Mesenchymal stem cell (in vitro differentiated cells and primary cell): ENCODE results near the gene RYR2.

ENCODE experiments used
- DNase-seq: peaks from one replicate; pipeline ENCODE4 v3.0.0-alpha.2; 2013
- H2AFZ ChIP-seq: one replicate; pipeline ENCODE4 v1.6.1; 2013; ENCODE audit warnings: low read depth, mild to moderate bottlenecking, control low read depth, inconsistent platforms, low read length, moderate library complexity
- H2AK5ac ChIP-seq: 2 replicates; pipeline ENCODE4 v1.6.1; 2013; ENCODE audit warnings: low read length, moderate library complexity, mild to moderate bottlenecking, inconsistent platforms; ENCODE audit not compliant: severe bottlenecking
- H2BK120ac ChIP-seq: one replicate; pipeline ENCODE4 v1.6.1; 2013; ENCODE audit warnings: low read depth, mild to moderate bottlenecking, inconsistent platforms, low read length, moderate library complexity
- H2BK12ac ChIP-seq, 2 experiments: one replicate each; pipeline ENCODE4 v1.6.1; 2013; ENCODE audit warnings: inconsistent platforms in 2 of 2, low read length in 2 of 2, mild to moderate bottlenecking in 2 of 2, moderate library complexity in 2 of 2, control low read depth in 1 of 2
- H2BK15ac ChIP-seq: one replicate; pipeline ENCODE4 v1.6.1; 2013; ENCODE audit warnings: mild to moderate bottlenecking, low read depth, inconsistent platforms; ENCODE audit not compliant: poor library complexity, severe bottlenecking
- H2BK5ac ChIP-seq: 2 replicates; pipeline ENCODE4 v1.6.1; 2013; ENCODE audit warnings: low read depth, mild to moderate bottlenecking, low read length, control low read depth, inconsistent platforms; ENCODE audit not compliant: poor library complexity, severe bottlenecking
- H3K14ac ChIP-seq, 2 experiments: one replicate each; pipeline ENCODE4 v1.6.1; 2013; ENCODE audit warnings: inconsistent platforms in 2 of 2, low read length in 2 of 2, control low read depth in 1 of 2, mild to moderate bottlenecking in 1 of 2, moderate library complexity in 1 of 2
- H3K18ac ChIP-seq, 2 experiments: one replicate each; pipeline ENCODE4 v1.6.1; 2013; ENCODE audit warnings: inconsistent platforms in 2 of 2, low read length in 2 of 2, control low read depth in 1 of 2, low read depth in 1 of 2, mild to moderate bottlenecking in 1 of 2
- H3K23ac ChIP-seq, 2 experiments: one replicate each; pipeline ENCODE4 v1.6.1; 2013; ENCODE audit warnings: inconsistent platforms in 2 of 2, low read length in 2 of 2, mild to moderate bottlenecking in 2 of 2, moderate library complexity in 2 of 2, control low read depth in 1 of 2
- H3K27ac ChIP-seq: 2 replicates; pipeline ENCODE4 v1.5.1; 2013; ENCODE audit warnings: mild to moderate bottlenecking, moderate library complexity, low read length, control low read depth, inconsistent platforms; ENCODE audit not compliant: poor library complexity, severe bottlenecking
- H3K27me3 ChIP-seq, 2 experiments: 2 replicates each; pipeline versions ENCODE4 v1.6.1 to v1.7.0; 2013; ENCODE audit warnings: low read length in 2 of 2, mild to moderate bottlenecking in 2 of 2, moderate library complexity in 2 of 2, control low read depth in 1 of 2, inconsistent platforms in 1 of 2; ENCODE audit not compliant: control insufficient read depth in 1 of 2, insufficient read depth in 1 of 2
- H3K36me3 ChIP-seq, 2 experiments: 2 replicates each; pipeline versions ENCODE4 v1.6.1 to v1.7.0; 2013; ENCODE audit warnings: low read length in 2 of 2, control low read depth in 1 of 2, inconsistent platforms in 1 of 2, low read depth in 1 of 2, mild to moderate bottlenecking in 1 of 2; ENCODE audit not compliant: insufficient read depth in 2 of 2, control insufficient read depth in 1 of 2
- H3K4ac ChIP-seq, 2 experiments: one replicate each; pipeline ENCODE4 v1.6.1; 2013; ENCODE audit warnings: inconsistent platforms in 2 of 2, low read length in 2 of 2, mild to moderate bottlenecking in 2 of 2, moderate library complexity in 2 of 2, control low read depth in 1 of 2, low read depth in 1 of 2
- H3K4me1 ChIP-seq: 2 replicates; pipeline ENCODE4 v1.6.1; 2013; ENCODE audit warnings: low read depth, low read length, control low read depth; ENCODE audit not compliant: control insufficient read depth, insufficient read depth
- H3K4me2 ChIP-seq: 2 replicates; pipeline ENCODE4 v1.6.1; 2013; ENCODE audit warnings: low read length, mild to moderate bottlenecking, inconsistent platforms; ENCODE audit not compliant: poor library complexity, severe bottlenecking
- H3K4me3 ChIP-seq, 2 experiments: 2 replicates each; pipeline versions ENCODE4 v1.5.1 to v1.7.0; 2013; ENCODE audit warnings: low read length in 2 of 2, mild to moderate bottlenecking in 2 of 2, control low read depth in 1 of 2, low read depth in 1 of 2; ENCODE audit not compliant: insufficient read depth in 1 of 2
- H3K79me1 ChIP-seq: replicated peaks from 2 replicates; pipeline ENCODE4 v1.6.1; 2013; ENCODE audit warnings: mild to moderate bottlenecking, control low read depth, low read length, inconsistent platforms; ENCODE audit not compliant: poor library complexity, severe bottlenecking
- H3K9ac ChIP-seq: 2 replicates; pipeline ENCODE4 v1.7.0; 2013; ENCODE audit warnings: mild to moderate bottlenecking, low read length, moderate library complexity
- H3K9me3 ChIP-seq: 2 replicates; pipeline ENCODE4 v1.7.0; 2013; ENCODE audit warnings: mild to moderate bottlenecking, low read length; ENCODE audit not compliant: control insufficient read depth
- H4K8ac ChIP-seq: one replicate; pipeline ENCODE4 v1.6.1; 2013; ENCODE audit warnings: inconsistent platforms, mild to moderate bottlenecking, low read length, moderate library complexity
- H4K91ac ChIP-seq: one replicate; pipeline ENCODE4 v1.6.1; 2013; ENCODE audit warnings: mild to moderate bottlenecking, low read length, inconsistent platforms
- WGBS: methylation state at CpG from one replicate; pipeline ENCODE4 v1.1.7; 2013; ENCODE audit warnings: mixed read lengths; 5-methylcytosine and 5-hydroxymethylcytosine counted together

Gene RYR2

GRCh38 chr1:237029850-237030535 is 12.0 kb upstream of the RYR2 start:
- H3K4me2 ChIP-seq = no peak overlapping the region
- no peak overlapping the region for H2AFZ ChIP-seq
- no peak overlapping the region for H3K14ac ChIP-seq
- no peaks in the 10 kb centered on the region for H3K9me3 ChIP-seq
- H3K18ac ChIP-seq = no peak overlapping the region
- no peak overlapping the region for H2BK5ac ChIP-seq
- H3K4ac ChIP-seq = no peak overlapping the region
- DNase-seq = no peak
- no peak overlapping the region for H3K9ac ChIP-seq
- H3K27ac ChIP-seq = no peak overlapping the region
- WGBS = 76% methylated on average over 9 of the region's 9 CpGs
- no peak overlapping the region for H2BK15ac ChIP-seq
- H2BK120ac ChIP-seq = no peak overlapping the region
- H3K23ac ChIP-seq = no peak overlapping the region
- no peak overlapping the region for H3K4me3 ChIP-seq
- no peak overlapping the region for H2BK12ac ChIP-seq
- no peaks in the 10 kb centered on the region for H3K79me1 ChIP-seq
- H3K27me3 ChIP-seq = no peaks in the 10 kb centered on the region
- H2AK5ac ChIP-seq = no peak overlapping the region
- H3K36me3 ChIP-seq = no peaks in the 10 kb centered on the region
- H4K91ac ChIP-seq = no peak overlapping the region
- H4K8ac ChIP-seq = no peak overlapping the region
- H3K4me1 ChIP-seq = no peaks in the 10 kb centered on the region

- Histone ChIP-seq H2BK12ac (no peak overlapping the region), H3K9me3 (no peaks in the 10 kb centered on the region), H3K4ac (no peak overlapping the region), H3K27ac (no peak overlapping the region), H3K4me1 (no peaks in the 10 kb centered on the region), H2AK5ac (no peak overlapping the region), H2AFZ (no peak overlapping the region), H4K91ac (no peak overlapping the region), H3K4me3 (no peak overlapping the region), H4K8ac (no peak overlapping the region), H3K14ac (no peak overlapping the region), H3K27me3 (no peaks in the 10 kb centered on the region), H3K9ac (no peak overlapping the region), H3K23ac (no peak overlapping the region), H3K18ac (no peak overlapping the region), H2BK5ac (no peak overlapping the region), H3K79me1 (no peaks in the 10 kb centered on the region), H2BK120ac (no peak overlapping the region), H2BK15ac (no peak overlapping the region), H3K4me2 (no peak overlapping the region), H3K36me3 (no peaks in the 10 kb centered on the region)
- WGBS = 85% methylated on average over 2 of the region's 4 CpGs
- DNase-seq = no peak
Observed at GRCh38 chr1:237031480-237031879, 10.5 kb upstream of the RYR2 start.

DNA sequence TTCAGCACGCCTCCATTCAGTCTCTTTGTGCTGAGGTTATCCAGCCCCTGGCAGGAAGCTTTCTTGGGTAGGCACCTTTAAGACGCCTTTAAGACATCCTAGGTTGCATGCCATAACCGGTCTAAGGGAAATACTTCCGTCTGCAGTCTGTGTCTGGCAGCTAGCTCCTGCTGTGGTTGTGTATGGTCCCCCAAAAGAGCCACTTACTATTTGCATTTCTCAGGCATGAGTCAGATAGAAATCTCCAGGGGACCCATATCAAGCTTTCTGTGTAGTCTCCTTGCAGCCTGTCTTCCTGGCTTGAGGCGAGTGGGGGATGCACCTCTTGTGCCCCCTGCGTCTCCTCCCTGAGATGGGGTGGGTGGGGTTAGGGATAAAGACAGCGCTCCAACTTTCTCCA is 10.0 kb upstream of the RYR2 start:
- 18% methylated on average over 4 of the region's 7 CpGs for WGBS
- no peak for DNase-seq
- Histone ChIP-seq H3K23ac (no peak overlapping the region), H3K4me2 (no peak overlapping the region), H3K18ac (no peak overlapping the region), H2BK120ac (no peak overlapping the region), H4K91ac (no peak overlapping the region), H3K36me3 (no peaks in the 10 kb centered on the region), H2BK15ac (no peak overlapping the region), H3K79me1 (no peaks in the 10 kb centered on the region), H2BK12ac (no peak overlapping the region), H3K4ac (no peak overlapping the region), H2AFZ (no peak overlapping the region), H2AK5ac (no peak overlapping the region), H2BK5ac (no peak overlapping the region), H3K9ac (no peak overlapping the region), H3K27ac (no peak overlapping the region), H3K27me3 (no peaks in the 10 kb centered on the region), H3K14ac (no peak overlapping the region), H3K9me3 (no peaks in the 10 kb centered on the region), H3K4me1 (no peaks in the 10 kb centered on the region), H4K8ac (no peak overlapping the region), H3K4me3 (no peak overlapping the region)

DNA sequence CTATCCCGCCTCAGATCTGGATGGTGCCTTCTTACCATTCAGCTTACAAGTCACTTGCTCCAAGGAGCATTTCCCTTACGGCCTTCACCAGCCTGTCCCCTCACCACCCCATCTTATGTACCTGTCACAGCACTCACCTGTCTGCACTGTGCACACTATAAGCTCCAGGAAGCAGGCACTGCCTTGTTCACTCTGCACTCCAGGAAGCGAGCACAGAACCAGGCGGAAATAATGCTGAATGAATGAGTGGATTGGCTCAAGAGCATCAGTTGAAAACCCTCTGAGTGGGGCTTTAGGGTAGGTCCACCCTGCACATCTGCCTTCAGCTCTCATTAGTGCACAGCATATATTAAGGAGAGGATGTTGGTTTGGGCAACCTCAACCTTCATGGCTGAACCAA is 8.9 kb upstream of the RYR2 start:
- no peaks in the 10 kb centered on the region for H3K27me3 ChIP-seq
- H3K4me1 ChIP-seq = no peaks in the 10 kb centered on the region
- DNase-seq = no peak
- no peak overlapping the region for H3K4ac ChIP-seq
- no peak overlapping the region for H3K27ac ChIP-seq
- no peaks in the 10 kb centered on the region for H3K36me3 ChIP-seq
- no peak overlapping the region for H2AFZ ChIP-seq
- no peaks in the 10 kb centered on the region for H3K79me1 ChIP-seq
- no peak overlapping the region for H3K9ac ChIP-seq
- H4K91ac ChIP-seq = no peak overlapping the region
- no peak overlapping the region for H4K8ac ChIP-seq
- 91% methylated on average over 4 of the region's 4 CpGs for WGBS
- H3K9me3 ChIP-seq = no peaks in the 10 kb centered on the region
- H2BK12ac ChIP-seq = no peak overlapping the region
- H2BK120ac ChIP-seq = no peak overlapping the region
- no peak overlapping the region for H2BK15ac ChIP-seq
- H2AK5ac ChIP-seq = no peak overlapping the region
- H3K18ac ChIP-seq = no peak overlapping the region
- no peak overlapping the region for H3K23ac ChIP-seq
- no peak overlapping the region for H3K4me2 ChIP-seq
- H2BK5ac ChIP-seq = no peak overlapping the region
- no peak overlapping the region for H3K4me3 ChIP-seq
- H3K14ac ChIP-seq = no peak overlapping the region
